MM.1S (cell line): Measurements from ENCODE around the gene COLQ.

ENCODE experiments used
- EZH2 ChIP-seq: fragments of 300-600 bp; sonication (generic); optimal IDR thresholded peaks from 2 replicates; pipeline ENCODE3; 2017; ENCODE audit warnings: low read depth, mild to moderate bottlenecking, antibody characterized with exemption, low read length, mixed read lengths
- EZH2phosphoT487 ChIP-seq: fragments of 300-600 bp; sonication (generic); IDR thresholded peaks from 2 replicates; pipeline ENCODE4 v1.6.1; 2018; ENCODE audit warnings: antibody characterized with exemption, low read length
- TF ChIP-seq, protein P1 (sequence below): fragments of 300-600 bp; sonication (generic); IDR thresholded peaks from 2 replicates; pipeline ENCODE4 v1.5.1; 2016; ENCODE audit warnings: antibody characterized with exemption, low read length, mixed read lengths

DNA sequence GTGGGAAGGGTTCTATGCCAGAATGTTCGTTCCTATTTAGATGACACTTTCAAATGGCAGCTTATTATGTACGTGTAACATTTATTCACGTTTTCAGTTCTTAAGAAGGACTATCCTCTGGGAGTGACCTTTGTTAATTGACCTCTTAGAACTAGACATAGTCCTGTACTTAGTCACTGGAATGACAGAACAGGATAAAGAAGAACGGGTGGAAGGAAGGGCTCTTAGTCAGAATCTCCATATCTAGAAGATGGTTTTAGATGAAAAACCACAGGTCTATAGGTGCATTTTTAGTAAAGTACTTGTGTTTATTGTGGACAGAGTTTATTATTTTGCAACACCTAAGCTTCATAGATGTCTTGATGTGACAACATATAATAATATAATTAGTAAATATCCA, 100.6 kb downstream of the COLQ start:
- TF ChIP-seq, protein P1, sequence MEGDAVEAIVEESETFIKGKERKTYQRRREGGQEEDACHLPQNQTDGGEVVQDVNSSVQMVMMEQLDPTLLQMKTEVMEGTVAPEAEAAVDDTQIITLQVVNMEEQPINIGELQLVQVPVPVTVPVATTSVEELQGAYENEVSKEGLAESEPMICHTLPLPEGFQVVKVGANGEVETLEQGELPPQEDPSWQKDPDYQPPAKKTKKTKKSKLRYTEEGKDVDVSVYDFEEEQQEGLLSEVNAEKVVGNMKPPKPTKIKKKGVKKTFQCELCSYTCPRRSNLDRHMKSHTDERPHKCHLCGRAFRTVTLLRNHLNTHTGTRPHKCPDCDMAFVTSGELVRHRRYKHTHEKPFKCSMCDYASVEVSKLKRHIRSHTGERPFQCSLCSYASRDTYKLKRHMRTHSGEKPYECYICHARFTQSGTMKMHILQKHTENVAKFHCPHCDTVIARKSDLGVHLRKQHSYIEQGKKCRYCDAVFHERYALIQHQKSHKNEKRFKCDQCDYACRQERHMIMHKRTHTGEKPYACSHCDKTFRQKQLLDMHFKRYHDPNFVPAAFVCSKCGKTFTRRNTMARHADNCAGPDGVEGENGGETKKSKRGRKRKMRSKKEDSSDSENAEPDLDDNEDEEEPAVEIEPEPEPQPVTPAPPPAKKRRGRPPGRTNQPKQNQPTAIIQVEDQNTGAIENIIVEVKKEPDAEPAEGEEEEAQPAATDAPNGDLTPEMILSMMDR = no peak
- TF ChIP-seq EZH2phosphoT487 = no peak
- no peak for TF ChIP-seq EZH2
